Activated CD4-positive, alpha-beta T cell treated with anti-CD3 and anti-CD28 coated beads for 36 hours (primary cell): ENCODE results near the gene FHIT. TPM values are rescaled to one million over a fixed set of nuclear protein-coding genes. Genes with fewer than 3 reads are reported as not detected.

Experiments used
- ATAC-seq: fragments of 200-7000 bp; cut with Tn5 transposase; one replicate; pipeline ENCODE4 v1.10.0; 2021; ENCODE audit warnings: mild to moderate bottlenecking, moderate library complexity
- CTCF ChIA-PET: fragments of 350-600 bp; sonication (Branson Sonifier 250); formaldehyde crosslinking; loops from one replicate; lab custom pipeline; 2021; ENCODE audit warnings: antibody characterized with exemption; lab: Charles Lee
- POLR2A ChIA-PET: fragments of 350-600 bp; sonication (Branson Sonifier 250); formaldehyde crosslinking; loops from one replicate; lab custom pipeline; 2021; ENCODE audit warnings: antibody characterized with exemption, inconsistent platforms; lab: Charles Lee
- DNase-seq: peaks from one replicate; pipeline ENCODE4 v3.0.0-alpha.2; 2020
- H3K27ac Mint-ChIP-seq: one replicate; pipeline ENCODE4 v1.8.0; 2021; ENCODE audit warnings: mixed read lengths
- H3K27me3 Mint-ChIP-seq: one replicate; pipeline ENCODE4 v1.8.0; 2021; ENCODE audit warnings: mixed read lengths
- H3K36me3 Mint-ChIP-seq: one replicate; pipeline ENCODE4 v1.8.0; 2021; ENCODE audit warnings: low read depth, mixed read lengths
- H3K4me1 Mint-ChIP-seq: one replicate; pipeline ENCODE4 v1.8.0; 2021; ENCODE audit warnings: mixed read lengths
- H3K4me3 Mint-ChIP-seq: one replicate; pipeline ENCODE4 v1.8.0; 2021; ENCODE audit warnings: mild to moderate bottlenecking, moderate library complexity, mixed read lengths
- H3K9me3 Mint-ChIP-seq: one replicate; pipeline ENCODE4 v1.8.0; 2021; ENCODE audit warnings: low read depth, mixed read lengths
- intact Hi-C, 2 experiments: fragments of 100-400 bp; cut with DNase I in 1 of 2; cut with micrococcal nuclease in 1 of 2; formaldehyde crosslinking; loops; one replicate each; pipeline versions ENCODE4 v1.14.2 to v1.15.1; 2022 to 2024; cut with DNase I, micrococcal nuclease
- total RNA-seq, 2 experiments: library from RNA; stranded (reverse); gene quantifications; one replicate each; pipeline ENCODE4 v1.2.3, GENCODE V29; 2021

FHIT gene
- total RNA-seq, 2 experiments from 2014 or later, result 10.2 to 13.1 TPM

GRCh38 chr3:60403866-60404265, 847.4 kb downstream of the FHIT start:
- ChIA-PET CTCF (interaction anchor here (0.7 kb wide), 1 partner anchor 548 kb away, joined by 3 read pairs; no protein-coding TSS in a partner anchor), POLR2A (no interaction called here)
- H3K27ac Mint-ChIP-seq, result no peak overlapping the region
- no peaks in the 10 kb centered on the region for H3K4me1 Mint-ChIP-seq
- no peaks in the 10 kb centered on the region for H3K36me3 Mint-ChIP-seq
- H3K27me3 Mint-ChIP-seq, result no peaks in the 10 kb centered on the region
- intact Hi-C loops, result no loop called here
- no peak for DNase-seq
- no peak for ATAC-seq
- no peak overlapping the region for H3K4me3 Mint-ChIP-seq
- H3K9me3 Mint-ChIP-seq, result no peaks in the 10 kb centered on the region

- Mint-ChIP-seq H3K27me3 (no peaks in the 10 kb centered on the region), H3K4me3 (no peak overlapping the region), H3K36me3 (no peaks in the 10 kb centered on the region), H3K4me1 (no peaks in the 10 kb centered on the region), H3K27ac (no peak overlapping the region), H3K9me3 (no peaks in the 10 kb centered on the region)
- ChIA-PET POLR2A (no interaction called here), CTCF (no interaction called here)
- DNase-seq (no peak), ATAC-seq (no peak)
- intact Hi-C loops, result no loop called here
These were observed 848.3 kb downstream of the FHIT start for GRCh38 chr3:60402931-60403330.

GRCh38 chr3:60399861-60400845, 851.1 kb downstream of the FHIT start:
- intact Hi-C loops, result no loop called here
- ATAC-seq (no peak), DNase-seq (no peak)
- no peaks in the 10 kb centered on the region for H3K27me3 Mint-ChIP-seq
- ChIA-PET POLR2A (no interaction called here), CTCF (interaction anchor here (1.1 kb wide), 1 partner anchor 10 kb away, joined by 3 read pairs; no protein-coding TSS in a partner anchor)
- H3K9me3 Mint-ChIP-seq, result no peaks in the 10 kb centered on the region
- H3K4me1 Mint-ChIP-seq, result no peaks in the 10 kb centered on the region
- no peaks in the 10 kb centered on the region for H3K36me3 Mint-ChIP-seq
- no peak overlapping the region for H3K4me3 Mint-ChIP-seq
- H3K27ac Mint-ChIP-seq, result no peak overlapping the region

GRCh38 chr3:60399292-60399691, 852.0 kb downstream of the FHIT start:
- H3K36me3 Mint-ChIP-seq, result no peaks in the 10 kb centered on the region
- no peak for ATAC-seq
- H3K4me1 Mint-ChIP-seq, result no peaks in the 10 kb centered on the region
- CTCF ChIA-PET, result no interaction called here
- H3K27ac Mint-ChIP-seq, result no peak overlapping the region
- no peaks in the 10 kb centered on the region for H3K9me3 Mint-ChIP-seq
- POLR2A ChIA-PET, result no interaction called here
- H3K27me3 Mint-ChIP-seq, result no peaks in the 10 kb centered on the region
- intact Hi-C loops, result no loop called here
- no peak for DNase-seq
- H3K4me3 Mint-ChIP-seq, result no peak overlapping the region

- intact Hi-C loops, result no loop called here
- ChIA-PET CTCF (no interaction called here), POLR2A (no interaction called here)
- Mint-ChIP-seq H3K9me3 (no peaks in the 10 kb centered on the region), H3K27me3 (no peaks in the 10 kb centered on the region), H3K4me3 (no peak overlapping the region), H3K36me3 (no peaks in the 10 kb centered on the region), H3K27ac (no peak overlapping the region), H3K4me1 (no peaks in the 10 kb centered on the region)
- DNase-seq (no peak), ATAC-seq (no peak)
These were observed 856.0 kb downstream of the FHIT start for GRCh38 chr3:60395173-60395762.

GRCh38 chr3:60393946-60394345, 857.3 kb downstream of the FHIT start:
- DNase-seq, result no peak
- H3K4me3 Mint-ChIP-seq, result no peak overlapping the region
- no peaks in the 10 kb centered on the region for H3K9me3 Mint-ChIP-seq
- H3K27ac Mint-ChIP-seq, result no peak overlapping the region
- ChIA-PET CTCF (interaction anchor here (1.6 kb wide), 1 partner anchor 11 kb away, joined by 4 read pairs; no protein-coding TSS in a partner anchor), POLR2A (no interaction called here)
- H3K27me3 Mint-ChIP-seq, result no peaks in the 10 kb centered on the region
- H3K4me1 Mint-ChIP-seq, result no peaks in the 10 kb centered on the region
- no peak for ATAC-seq
- H3K36me3 Mint-ChIP-seq, result no peaks in the 10 kb centered on the region
- intact Hi-C loops, result no loop called here

- H3K4me1 Mint-ChIP-seq, result no peaks in the 10 kb centered on the region
- H3K9me3 Mint-ChIP-seq, result no peaks in the 10 kb centered on the region
- POLR2A ChIA-PET, result no interaction called here
- CTCF ChIA-PET, result interaction anchor here (1.6 kb wide), 1 partner anchor 9 kb away, joined by 4 read pairs; no protein-coding TSS in a partner anchor
- no peak for ATAC-seq
- intact Hi-C loops, result no loop called here
- H3K36me3 Mint-ChIP-seq, result no peaks in the 10 kb centered on the region
- no peak overlapping the region for H3K4me3 Mint-ChIP-seq
- DNase-seq, result no peak
- H3K27ac Mint-ChIP-seq, result no peak overlapping the region
- H3K27me3 Mint-ChIP-seq, result no peaks in the 10 kb centered on the region
These were observed 858.8 kb downstream of the FHIT start for GRCh38 chr3:60392501-60392900.

GRCh38 chr3:60391292-60391691, 860.0 kb downstream of the FHIT start:
- ATAC-seq (peak; percentile 51), DNase-seq (no peak)
- POLR2A ChIA-PET, result no interaction called here
- no peak overlapping the region for H3K27ac Mint-ChIP-seq
- H3K4me3 Mint-ChIP-seq, result no peak overlapping the region
- CTCF ChIA-PET, result interaction anchor here (0.9 to 1.1 kb wide), 2 partner anchors 37 to 539 kb away, joined by 3 to 4 read pairs; no protein-coding TSS in a partner anchor
- no peaks in the 10 kb centered on the region for H3K36me3 Mint-ChIP-seq
- H3K4me1 Mint-ChIP-seq, result no peaks in the 10 kb centered on the region
- H3K27me3 Mint-ChIP-seq, result no peaks in the 10 kb centered on the region
- intact Hi-C loops, result no loop called here
- no peaks in the 10 kb centered on the region for H3K9me3 Mint-ChIP-seq

GRCh38 chr3:60388731-60389130, 862.5 kb downstream of the FHIT start:
- intact Hi-C loops, result no loop called here
- Mint-ChIP-seq H3K4me3 (no peak overlapping the region), H3K9me3 (no peaks in the 10 kb centered on the region), H3K27me3 (no peaks in the 10 kb centered on the region), H3K27ac (no peak overlapping the region), H3K36me3 (no peaks in the 10 kb centered on the region), H3K4me1 (no peaks in the 10 kb centered on the region)
- ChIA-PET POLR2A (no interaction called here), CTCF (no interaction called here)
- no peak for DNase-seq
- ATAC-seq, result no peak

- intact Hi-C loops, result no loop called here
- no peaks in the 10 kb centered on the region for H3K36me3 Mint-ChIP-seq
- H3K4me3 Mint-ChIP-seq, result no peak overlapping the region
- no peaks in the 10 kb centered on the region for H3K27me3 Mint-ChIP-seq
- ATAC-seq (no peak), DNase-seq (no peak)
- no peak overlapping the region for H3K27ac Mint-ChIP-seq
- H3K4me1 Mint-ChIP-seq, result no peaks in the 10 kb centered on the region
- ChIA-PET POLR2A (no interaction called here), CTCF (no interaction called here)
- no peaks in the 10 kb centered on the region for H3K9me3 Mint-ChIP-seq
These were observed 864.9 kb downstream of the FHIT start for GRCh38 chr3:60386306-60386705.

GRCh38 chr3:60384341-60384740, 866.9 kb downstream of the FHIT start:
- Mint-ChIP-seq H3K9me3 (no peaks in the 10 kb centered on the region), H3K4me1 (no peaks in the 10 kb centered on the region), H3K4me3 (no peak overlapping the region), H3K36me3 (no peaks in the 10 kb centered on the region), H3K27ac (no peak overlapping the region), H3K27me3 (no peaks in the 10 kb centered on the region)
- DNase-seq (no peak), ATAC-seq (no peak)
- ChIA-PET POLR2A (no interaction called here), CTCF (no interaction called here)
- intact Hi-C loops, result no loop called here

GRCh38 chr3:60383345-60383744, 867.9 kb downstream of the FHIT start:
- ATAC-seq (no peak), DNase-seq (no peak)
- intact Hi-C loops, result no loop called here
- ChIA-PET POLR2A (no interaction called here), CTCF (interaction anchor here (0.6 to 1.3 kb wide), 2 partner anchors 10 to 805 kb away, joined by 4 read pairs; no protein-coding TSS in a partner anchor)
- no peaks in the 10 kb centered on the region for H3K4me1 Mint-ChIP-seq
- H3K36me3 Mint-ChIP-seq, result no peaks in the 10 kb centered on the region
- H3K27ac Mint-ChIP-seq, result no peak overlapping the region
- no peaks in the 10 kb centered on the region for H3K9me3 Mint-ChIP-seq
- no peaks in the 10 kb centered on the region for H3K27me3 Mint-ChIP-seq
- H3K4me3 Mint-ChIP-seq, result no peak overlapping the region
